GM12878 (cell line): Measurements from ENCODE around the gene USP28. TPM values are rescaled to one million over a fixed set of nuclear protein-coding genes. Genes with fewer than 3 reads are reported as not detected.

Experiments
- BCL11A ChIP-seq: IDR thresholded peaks from 2 replicates; pipeline ENCODE4 v1.6.1; 2011; ENCODE audit warnings: low read depth, low read length
- HDAC6 ChIP-seq: fragments of 200-600 bp; sonication (generic); IDR thresholded peaks from one replicate; pipeline ENCODE4 v1.8.0; 2017; ENCODE audit warnings: antibody characterized with exemption; ENCODE audit not compliant: unreplicated experiment
- HDGF ChIP-seq: fragments of 450-650 bp; IDR thresholded peaks from 2 replicates; pipeline ENCODE4 v1.6.1; 2016; ENCODE audit warnings: antibody characterized with exemption
- JUND ChIP-seq: IDR thresholded peaks from 2 replicates; pipeline ENCODE4 v1.6.1; 2012; ENCODE audit warnings: low read depth, mild to moderate bottlenecking, low read length, improper control_type of control experiment, moderate library complexity
- MEF2A ChIP-seq: IDR thresholded peaks from 2 replicates; pipeline ENCODE4 v1.6.1; 2011; ENCODE audit warnings: low read depth, mild to moderate bottlenecking, low read length, moderate library complexity; ENCODE audit not compliant: insufficient read depth
- MYB ChIP-seq: fragments of 150-350 bp; IDR thresholded peaks from 2 replicates; pipeline ENCODE4 v1.6.1; 2014; ENCODE audit warnings: mild to moderate bottlenecking, low read depth, low read length, borderline replicate concordance
- RAD51 ChIP-seq: fragments of 450-650 bp; IDR thresholded peaks from 2 replicates; pipeline ENCODE4 v1.6.1; 2016; ENCODE audit warnings: moderate library complexity, mild to moderate bottlenecking, inconsistent platforms
- SMAD1 ChIP-seq: fragments of 450-650 bp; IDR thresholded peaks from 2 replicates; pipeline ENCODE4 v1.6.1; 2018; ENCODE audit warnings: mild to moderate bottlenecking, low read depth; ENCODE audit not compliant: partially characterized antibody
- SREBF1 ChIP-seq: IDR thresholded peaks from 2 replicates; pipeline ENCODE4 v1.6.1; 2012; ENCODE audit warnings: mild to moderate bottlenecking, low read length
- TARDBP ChIP-seq: IDR thresholded peaks from 2 replicates; pipeline ENCODE4 v1.6.1; 2016; ENCODE audit warnings: borderline replicate concordance
- TCF3 ChIP-seq: IDR thresholded peaks from 2 replicates; pipeline ENCODE4 v1.6.1; 2012; ENCODE audit warnings: low read depth, mild to moderate bottlenecking, low read length, borderline replicate concordance; ENCODE audit not compliant: insufficient read depth
- YY1 ChIP-seq: IDR thresholded peaks from 2 replicates; pipeline ENCODE4 v1.6.1; 2011; ENCODE audit warnings: low read depth, mild to moderate bottlenecking, low read length
- polyA plus RNA-seq, 11 experiments: library from polyadenylated mRNA; depleted of rRNA in 4 of 11; unstranded in 6 of 11; stranded (reverse) in 5 of 11; fragments of >200 nt; fragmentation: Nextera tagmentation in 4 of 11; fragmentation: Illumina TruSeq in 1 of 11; extraction: Ambion mirVana in 4 of 11; extraction: Trizol in 1 of 11; gene quantifications; 1 replicate in 1 of 11; 2 replicates in 10 of 11; pipeline versions ENCODE4 v1.2.1 to v1.2.3, GENCODE V29; 2011 to 2016; ENCODE audit warnings: inconsistent platforms in 2 of 11, missing spikeins in 2 of 11, low read depth in 1 of 11
- total RNA-seq, 4 experiments: library from RNA; depleted of rRNA in 3 of 4; stranded (reverse); fragments of >200 nt in 3 of 4; fragmentation: Illumina TruSeq in 1 of 4; extraction: Trizol in 1 of 4; gene quantifications; 2 replicates each; pipeline versions ENCODE4 v1.2.1 to v1.2.3, GENCODE V29; 2013 to 2021
- TF ChIP-seq, protein P1 (sequence below): fragments of 450-650 bp; IDR thresholded peaks from 2 replicates; pipeline ENCODE4 v1.6.1; 2017; ENCODE audit warnings: mild to moderate bottlenecking
- TF ChIP-seq, protein P2 (sequence below): fragments of 450-650 bp; IDR thresholded peaks from 2 replicates; pipeline ENCODE4 v1.6.1; 2018; ENCODE audit warnings: mild to moderate bottlenecking, low read depth, moderate library complexity; ENCODE audit not compliant: partially characterized antibody
- TF ChIP-seq, protein P3 (sequence below): fragments of 150-350 bp; IDR thresholded peaks from 2 replicates; pipeline ENCODE4 v1.6.1; 2016; ENCODE audit warnings: low read depth, low read length
- TF ChIP-seq, protein P4 (sequence below): fragments of 450-650 bp; IDR thresholded peaks from 2 replicates; pipeline ENCODE4 v1.6.1; 2014; ENCODE audit warnings: mild to moderate bottlenecking
- TF ChIP-seq, protein P5 (sequence below): fragments of 450-650 bp; IDR thresholded peaks from 2 replicates; pipeline ENCODE4 v1.6.1; 2017; ENCODE audit warnings: antibody characterized with exemption, mild to moderate bottlenecking, moderate library complexity
- TF ChIP-seq, protein P6 (sequence below): IDR thresholded peaks from 2 replicates; pipeline ENCODE4 v1.6.1; 2011; ENCODE audit warnings: low read depth, mild to moderate bottlenecking, low read length, moderate library complexity, borderline replicate concordance; ENCODE audit errors: extremely low read depth

The USP28 gene
- total and polyA plus RNA-seq, 10 of the 15 experiments (the other 5 are each of a cell fraction or from before 2014, with no cell fraction given), result 2.8 to 60.4 (median 24.1) TPM

DNA sequence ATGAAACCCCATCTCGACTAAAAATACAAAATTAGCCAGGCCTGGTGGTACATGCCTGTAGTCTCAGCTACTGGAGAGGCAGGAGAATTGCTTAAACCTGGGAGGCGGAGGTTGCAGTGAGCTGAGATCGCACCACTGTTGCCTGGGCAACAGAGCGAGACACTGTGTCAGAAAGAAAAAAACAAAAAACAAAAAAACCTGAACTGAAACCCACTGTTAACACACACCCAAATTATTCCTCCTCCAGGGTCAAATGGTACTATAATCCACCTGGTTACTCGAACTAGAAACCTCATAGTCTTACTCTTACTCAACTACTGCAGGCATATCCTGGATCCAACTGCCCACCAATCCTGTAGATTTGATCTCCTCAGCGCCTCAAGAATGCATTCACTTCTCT lies 35.5 kb downstream of the USP28 start (continued):
- TF ChIP-seq, protein P1, sequence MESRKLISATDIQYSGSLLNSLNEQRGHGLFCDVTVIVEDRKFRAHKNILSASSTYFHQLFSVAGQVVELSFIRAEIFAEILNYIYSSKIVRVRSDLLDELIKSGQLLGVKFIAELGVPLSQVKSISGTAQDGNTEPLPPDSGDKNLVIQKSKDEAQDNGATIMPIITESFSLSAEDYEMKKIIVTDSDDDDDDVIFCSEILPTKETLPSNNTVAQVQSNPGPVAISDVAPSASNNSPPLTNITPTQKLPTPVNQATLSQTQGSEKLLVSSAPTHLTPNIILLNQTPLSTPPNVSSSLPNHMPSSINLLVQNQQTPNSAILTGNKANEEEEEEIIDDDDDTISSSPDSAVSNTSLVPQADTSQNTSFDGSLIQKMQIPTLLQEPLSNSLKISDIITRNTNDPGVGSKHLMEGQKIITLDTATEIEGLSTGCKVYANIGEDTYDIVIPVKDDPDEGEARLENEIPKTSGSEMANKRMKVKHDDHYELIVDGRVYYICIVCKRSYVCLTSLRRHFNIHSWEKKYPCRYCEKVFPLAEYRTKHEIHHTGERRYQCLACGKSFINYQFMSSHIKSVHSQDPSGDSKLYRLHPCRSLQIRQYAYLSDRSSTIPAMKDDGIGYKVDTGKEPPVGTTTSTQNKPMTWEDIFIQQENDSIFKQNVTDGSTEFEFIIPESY, result no peak
- 0 out of 2 replicates have a peak, but pooled peaks have one; percentile 27 for TF ChIP-seq BCL11A
- TF ChIP-seq TCF3, result no peak
- TF ChIP-seq JUND, result no peak
- no peak for TF ChIP-seq SMAD1
- 0 out of 2 replicates have a peak, but pooled peaks have one; percentile 31 for TF ChIP-seq HDGF
- TF ChIP-seq, protein P2, sequence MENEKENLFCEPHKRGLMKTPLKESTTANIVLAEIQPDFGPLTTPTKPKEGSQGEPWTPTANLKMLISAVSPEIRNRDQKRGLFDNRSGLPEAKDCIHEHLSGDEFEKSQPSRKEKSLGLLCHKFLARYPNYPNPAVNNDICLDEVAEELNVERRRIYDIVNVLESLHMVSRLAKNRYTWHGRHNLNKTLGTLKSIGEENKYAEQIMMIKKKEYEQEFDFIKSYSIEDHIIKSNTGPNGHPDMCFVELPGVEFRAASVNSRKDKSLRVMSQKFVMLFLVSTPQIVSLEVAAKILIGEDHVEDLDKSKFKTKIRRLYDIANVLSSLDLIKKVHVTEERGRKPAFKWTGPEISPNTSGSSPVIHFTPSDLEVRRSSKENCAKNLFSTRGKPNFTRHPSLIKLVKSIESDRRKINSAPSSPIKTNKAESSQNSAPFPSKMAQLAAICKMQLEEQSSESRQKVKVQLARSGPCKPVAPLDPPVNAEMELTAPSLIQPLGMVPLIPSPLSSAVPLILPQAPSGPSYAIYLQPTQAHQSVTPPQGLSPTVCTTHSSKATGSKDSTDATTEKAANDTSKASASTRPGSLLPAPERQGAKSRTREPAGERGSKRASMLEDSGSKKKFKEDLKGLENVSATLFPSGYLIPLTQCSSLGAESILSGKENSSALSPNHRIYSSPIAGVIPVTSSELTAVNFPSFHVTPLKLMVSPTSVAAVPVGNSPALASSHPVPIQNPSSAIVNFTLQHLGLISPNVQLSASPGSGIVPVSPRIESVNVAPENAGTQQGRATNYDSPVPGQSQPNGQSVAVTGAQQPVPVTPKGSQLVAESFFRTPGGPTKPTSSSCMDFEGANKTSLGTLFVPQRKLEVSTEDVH, result no peak
- peak; percentile 13; the same call in 1 of the 2 replicates for TF ChIP-seq RAD51
- TF ChIP-seq MYB, result no peak
- TF ChIP-seq, protein P3, sequence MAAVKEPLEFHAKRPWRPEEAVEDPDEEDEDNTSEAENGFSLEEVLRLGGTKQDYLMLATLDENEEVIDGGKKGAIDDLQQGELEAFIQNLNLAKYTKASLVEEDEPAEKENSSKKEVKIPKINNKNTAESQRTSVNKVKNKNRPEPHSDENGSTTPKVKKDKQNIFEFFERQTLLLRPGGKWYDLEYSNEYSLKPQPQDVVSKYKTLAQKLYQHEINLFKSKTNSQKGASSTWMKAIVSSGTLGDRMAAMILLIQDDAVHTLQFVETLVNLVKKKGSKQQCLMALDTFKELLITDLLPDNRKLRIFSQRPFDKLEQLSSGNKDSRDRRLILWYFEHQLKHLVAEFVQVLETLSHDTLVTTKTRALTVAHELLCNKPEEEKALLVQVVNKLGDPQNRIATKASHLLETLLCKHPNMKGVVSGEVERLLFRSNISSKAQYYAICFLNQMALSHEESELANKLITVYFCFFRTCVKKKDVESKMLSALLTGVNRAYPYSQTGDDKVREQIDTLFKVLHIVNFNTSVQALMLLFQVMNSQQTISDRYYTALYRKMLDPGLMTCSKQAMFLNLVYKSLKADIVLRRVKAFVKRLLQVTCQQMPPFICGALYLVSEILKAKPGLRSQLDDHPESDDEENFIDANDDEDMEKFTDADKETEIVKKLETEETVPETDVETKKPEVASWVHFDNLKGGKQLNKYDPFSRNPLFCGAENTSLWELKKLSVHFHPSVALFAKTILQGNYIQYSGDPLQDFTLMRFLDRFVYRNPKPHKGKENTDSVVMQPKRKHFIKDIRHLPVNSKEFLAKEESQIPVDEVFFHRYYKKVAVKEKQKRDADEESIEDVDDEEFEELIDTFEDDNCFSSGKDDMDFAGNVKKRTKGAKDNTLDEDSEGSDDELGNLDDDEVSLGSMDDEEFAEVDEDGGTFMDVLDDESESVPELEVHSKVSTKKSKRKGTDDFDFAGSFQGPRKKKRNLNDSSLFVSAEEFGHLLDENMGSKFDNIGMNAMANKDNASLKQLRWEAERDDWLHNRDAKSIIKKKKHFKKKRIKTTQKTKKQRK, result no peak
- TF ChIP-seq MEF2A, result no peak
- TF ChIP-seq YY1, result no peak
- TF ChIP-seq HDAC6, result no peak
- TF ChIP-seq, protein P4, sequence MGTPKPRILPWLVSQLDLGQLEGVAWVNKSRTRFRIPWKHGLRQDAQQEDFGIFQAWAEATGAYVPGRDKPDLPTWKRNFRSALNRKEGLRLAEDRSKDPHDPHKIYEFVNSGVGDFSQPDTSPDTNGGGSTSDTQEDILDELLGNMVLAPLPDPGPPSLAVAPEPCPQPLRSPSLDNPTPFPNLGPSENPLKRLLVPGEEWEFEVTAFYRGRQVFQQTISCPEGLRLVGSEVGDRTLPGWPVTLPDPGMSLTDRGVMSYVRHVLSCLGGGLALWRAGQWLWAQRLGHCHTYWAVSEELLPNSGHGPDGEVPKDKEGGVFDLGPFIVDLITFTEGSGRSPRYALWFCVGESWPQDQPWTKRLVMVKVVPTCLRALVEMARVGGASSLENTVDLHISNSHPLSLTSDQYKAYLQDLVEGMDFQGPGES, result no peak
- TF ChIP-seq, protein P5, sequence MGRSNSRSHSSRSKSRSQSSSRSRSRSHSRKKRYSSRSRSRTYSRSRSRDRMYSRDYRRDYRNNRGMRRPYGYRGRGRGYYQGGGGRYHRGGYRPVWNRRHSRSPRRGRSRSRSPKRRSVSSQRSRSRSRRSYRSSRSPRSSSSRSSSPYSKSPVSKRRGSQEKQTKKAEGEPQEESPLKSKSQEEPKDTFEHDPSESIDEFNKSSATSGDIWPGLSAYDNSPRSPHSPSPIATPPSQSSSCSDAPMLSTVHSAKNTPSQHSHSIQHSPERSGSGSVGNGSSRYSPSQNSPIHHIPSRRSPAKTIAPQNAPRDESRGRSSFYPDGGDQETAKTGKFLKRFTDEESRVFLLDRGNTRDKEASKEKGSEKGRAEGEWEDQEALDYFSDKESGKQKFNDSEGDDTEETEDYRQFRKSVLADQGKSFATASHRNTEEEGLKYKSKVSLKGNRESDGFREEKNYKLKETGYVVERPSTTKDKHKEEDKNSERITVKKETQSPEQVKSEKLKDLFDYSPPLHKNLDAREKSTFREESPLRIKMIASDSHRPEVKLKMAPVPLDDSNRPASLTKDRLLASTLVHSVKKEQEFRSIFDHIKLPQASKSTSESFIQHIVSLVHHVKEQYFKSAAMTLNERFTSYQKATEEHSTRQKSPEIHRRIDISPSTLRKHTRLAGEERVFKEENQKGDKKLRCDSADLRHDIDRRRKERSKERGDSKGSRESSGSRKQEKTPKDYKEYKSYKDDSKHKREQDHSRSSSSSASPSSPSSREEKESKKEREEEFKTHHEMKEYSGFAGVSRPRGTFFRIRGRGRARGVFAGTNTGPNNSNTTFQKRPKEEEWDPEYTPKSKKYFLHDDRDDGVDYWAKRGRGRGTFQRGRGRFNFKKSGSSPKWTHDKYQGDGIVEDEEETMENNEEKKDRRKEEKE, result no peak
- no peak for TF ChIP-seq TARDBP
- TF ChIP-seq SREBF1, result no peak
- TF ChIP-seq, protein P6, sequence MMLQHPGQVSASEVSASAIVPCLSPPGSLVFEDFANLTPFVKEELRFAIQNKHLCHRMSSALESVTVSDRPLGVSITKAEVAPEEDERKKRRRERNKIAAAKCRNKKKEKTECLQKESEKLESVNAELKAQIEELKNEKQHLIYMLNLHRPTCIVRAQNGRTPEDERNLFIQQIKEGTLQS, result no peak
